Loucy (cell line): ENCODE results near the gene AFF1.

Source experiments
- H2AFZ ChIP-seq: fragments of 200-600 bp; sonication (generic); 2 replicates; pipeline ENCODE4 v1.6.0; 2016; ENCODE audit warnings: antibody characterized with exemption, mild to moderate bottlenecking, low read length, moderate library complexity
- H3F3A ChIP-seq: fragments of 200-600 bp; 2 replicates; pipeline ENCODE4 v1.6.0; 2016; ENCODE audit warnings: antibody characterized with exemption, low read depth, mild to moderate bottlenecking
- H3K27me3 ChIP-seq: fragments of 200-600 bp; sonication (generic); 2 replicates; pipeline ENCODE4 v1.6.1; 2014; ENCODE audit warnings: low read length, mild to moderate bottlenecking; ENCODE audit not compliant: insufficient read depth, poor library complexity, severe bottlenecking
- H3K36me3 ChIP-seq: fragments of 200-600 bp; sonication (generic); 2 replicates; pipeline ENCODE4 v1.6.1; 2016; ENCODE audit warnings: low read length; ENCODE audit not compliant: insufficient read depth
- H3K4me1 ChIP-seq: fragments of 200-600 bp; sonication (generic); 2 replicates; pipeline ENCODE4 v1.5.1; 2014; ENCODE audit warnings: low read length, mild to moderate bottlenecking; ENCODE audit not compliant: insufficient read depth, poor library complexity, severe bottlenecking
- H3K4me2 ChIP-seq: fragments of 200-600 bp; sonication (generic); 2 replicates; pipeline ENCODE4 v1.6.0; 2014; ENCODE audit warnings: antibody characterized with exemption, low read length, low read depth, mild to moderate bottlenecking; ENCODE audit not compliant: poor library complexity, severe bottlenecking
- H3K4me3 ChIP-seq: fragments of 200-600 bp; sonication (generic); 2 replicates; pipeline ENCODE4 v1.5.1; 2014; ENCODE audit warnings: low read length, mild to moderate bottlenecking, mixed read lengths; ENCODE audit not compliant: poor library complexity, severe bottlenecking
- H3K79me2 ChIP-seq: fragments of 200-600 bp; sonication (generic); 2 replicates; pipeline ENCODE4 v1.6.1; 2014; ENCODE audit warnings: low read length; ENCODE audit not compliant: insufficient read depth
- H3K9ac ChIP-seq: fragments of 200-600 bp; sonication (generic); 2 replicates; pipeline ENCODE4 v1.6.0; 2014; ENCODE audit warnings: mild to moderate bottlenecking, low read depth, low read length, moderate library complexity; ENCODE audit not compliant: poor library complexity, severe bottlenecking
- H3K9me2 ChIP-seq: fragments of 200-600 bp; sonication (generic); replicated peaks from 2 replicates; pipeline ENCODE4 v1.6.1; 2016; ENCODE audit warnings: low read depth, low read length, mixed read lengths
- H3K9me3 ChIP-seq: fragments of 200-600 bp; sonication (generic); 2 replicates; pipeline ENCODE4 v1.6.1; 2014; ENCODE audit warnings: mild to moderate bottlenecking, antibody characterized with exemption, low read length, low read depth; ENCODE audit not compliant: insufficient read depth
- H4K20me1 ChIP-seq: fragments of 200-600 bp; sonication (generic); 2 replicates; pipeline ENCODE4 v1.6.0; 2014; ENCODE audit warnings: antibody characterized with exemption, low read length, mild to moderate bottlenecking; ENCODE audit not compliant: insufficient read depth, poor library complexity, severe bottlenecking
- EZH2phosphoT487 ChIP-seq: fragments of 200-600 bp; IDR thresholded peaks from 2 replicates; pipeline ENCODE4 v1.6.1; 2018; ENCODE audit warnings: antibody characterized with exemption, mild to moderate bottlenecking, moderate library complexity, borderline replicate concordance
- TF ChIP-seq, protein P1 (sequence below): fragments of 200-600 bp; sonication (generic); conservative IDR thresholded peaks from 2 replicates; pipeline ENCODE4 v1.5.1; 2014; ENCODE audit warnings: mild to moderate bottlenecking, antibody characterized with exemption, low read length

Gene AFF1

DNA sequence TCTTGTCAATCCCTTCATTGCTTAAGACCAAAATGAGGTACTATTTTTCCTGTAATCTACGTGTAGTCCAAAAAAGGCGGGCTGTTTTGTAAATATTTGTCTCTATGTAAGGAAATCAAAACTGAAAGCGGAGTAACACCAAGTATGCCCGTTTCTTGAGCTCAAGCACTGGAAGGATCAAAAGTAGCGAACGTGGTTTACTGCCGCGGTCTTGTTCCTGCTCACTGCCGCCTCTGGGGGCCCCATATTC is 71.5 kb downstream of the AFF1 start:
- Histone ChIP-seq H3K4me3 (peak overlapping the region; percentile 89), H4K20me1 (peaks cover 44% of the 10 kb centered on the region), H3K9me2 (no peaks in the 10 kb centered on the region), H3K36me3 (no peaks in the 10 kb centered on the region), H3K9ac (peak overlapping the region; percentile 87), H2AFZ (peak overlapping the region; percentile 44), H3K79me2 (peaks cover 82% of the 10 kb centered on the region), H3F3A (peaks cover 7% of the 10 kb centered on the region; the same call in 1 of the 2 replicates), H3K27me3 (no peaks in the 10 kb centered on the region), H3K4me2 (peak overlapping the region; percentile 96), H3K9me3 (no peaks in the 10 kb centered on the region), H3K4me1 (peaks cover 51% of the 10 kb centered on the region)
- TF ChIP-seq EZH2phosphoT487 = no peak
- TF ChIP-seq, protein P1, sequence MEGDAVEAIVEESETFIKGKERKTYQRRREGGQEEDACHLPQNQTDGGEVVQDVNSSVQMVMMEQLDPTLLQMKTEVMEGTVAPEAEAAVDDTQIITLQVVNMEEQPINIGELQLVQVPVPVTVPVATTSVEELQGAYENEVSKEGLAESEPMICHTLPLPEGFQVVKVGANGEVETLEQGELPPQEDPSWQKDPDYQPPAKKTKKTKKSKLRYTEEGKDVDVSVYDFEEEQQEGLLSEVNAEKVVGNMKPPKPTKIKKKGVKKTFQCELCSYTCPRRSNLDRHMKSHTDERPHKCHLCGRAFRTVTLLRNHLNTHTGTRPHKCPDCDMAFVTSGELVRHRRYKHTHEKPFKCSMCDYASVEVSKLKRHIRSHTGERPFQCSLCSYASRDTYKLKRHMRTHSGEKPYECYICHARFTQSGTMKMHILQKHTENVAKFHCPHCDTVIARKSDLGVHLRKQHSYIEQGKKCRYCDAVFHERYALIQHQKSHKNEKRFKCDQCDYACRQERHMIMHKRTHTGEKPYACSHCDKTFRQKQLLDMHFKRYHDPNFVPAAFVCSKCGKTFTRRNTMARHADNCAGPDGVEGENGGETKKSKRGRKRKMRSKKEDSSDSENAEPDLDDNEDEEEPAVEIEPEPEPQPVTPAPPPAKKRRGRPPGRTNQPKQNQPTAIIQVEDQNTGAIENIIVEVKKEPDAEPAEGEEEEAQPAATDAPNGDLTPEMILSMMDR = no peak

DNA sequence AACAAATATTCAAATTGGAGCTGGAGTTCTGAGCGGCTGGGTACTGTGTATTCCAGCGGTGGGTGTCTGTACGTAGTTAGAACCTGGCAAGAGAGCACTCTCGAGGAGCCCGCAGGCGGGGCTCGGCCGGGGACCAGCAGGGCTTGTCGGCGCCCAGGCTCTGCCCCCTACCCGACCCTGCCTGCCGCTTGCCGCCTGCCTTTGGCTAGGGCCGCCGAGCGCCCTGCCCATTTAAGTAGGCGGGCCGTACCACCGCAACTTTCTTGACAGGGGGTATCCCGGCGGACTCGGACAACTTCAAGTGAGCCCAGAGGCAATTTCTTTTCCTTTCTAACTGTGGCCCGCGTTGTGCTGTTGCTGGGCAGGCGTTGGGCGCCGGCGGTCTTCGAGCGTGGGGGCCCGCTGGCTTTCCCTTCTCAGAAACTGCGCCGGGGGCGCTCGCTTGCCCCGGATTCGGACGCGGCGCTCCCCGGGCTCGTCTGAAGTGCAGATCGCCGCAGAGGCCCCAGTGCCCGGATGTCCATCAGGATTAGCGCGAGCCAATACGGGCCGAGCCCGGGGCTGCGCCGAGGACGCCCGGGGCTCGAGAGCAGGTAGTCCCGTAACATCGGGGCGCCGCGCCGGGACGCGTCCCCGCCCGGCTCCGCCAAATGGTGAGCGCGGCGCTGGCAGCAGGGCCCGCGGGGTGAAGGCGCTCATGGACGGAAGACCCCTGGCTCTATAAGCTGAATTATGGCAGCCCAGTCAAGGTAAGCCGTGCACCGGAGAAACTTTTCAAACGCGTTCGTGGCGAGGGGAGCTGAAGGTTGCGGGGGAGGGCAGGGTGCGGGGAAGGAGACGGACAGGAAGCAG is 72.1 kb downstream of the AFF1 start:
- Histone ChIP-seq H3K27me3 (no peaks in the 10 kb centered on the region), H3K9ac (peak overlapping the region; percentile 87), H3K9me3 (no peaks in the 10 kb centered on the region), H3K4me1 (peaks cover 52% of the 10 kb centered on the region), H3F3A (peaks cover 7% of the 10 kb centered on the region; the same call in 1 of the 2 replicates), H3K9me2 (no peaks in the 10 kb centered on the region), H3K4me3 (peak overlapping the region; percentile 89), H4K20me1 (peaks cover 50% of the 10 kb centered on the region), H2AFZ (peak overlapping the region; percentile 65), H3K79me2 (peaks cover 82% of the 10 kb centered on the region), H3K4me2 (peak overlapping the region; percentile 96), H3K36me3 (no peaks in the 10 kb centered on the region)
- TF ChIP-seq, protein P1 = peak; percentile 42
- no peak for TF ChIP-seq EZH2phosphoT487

DNA sequence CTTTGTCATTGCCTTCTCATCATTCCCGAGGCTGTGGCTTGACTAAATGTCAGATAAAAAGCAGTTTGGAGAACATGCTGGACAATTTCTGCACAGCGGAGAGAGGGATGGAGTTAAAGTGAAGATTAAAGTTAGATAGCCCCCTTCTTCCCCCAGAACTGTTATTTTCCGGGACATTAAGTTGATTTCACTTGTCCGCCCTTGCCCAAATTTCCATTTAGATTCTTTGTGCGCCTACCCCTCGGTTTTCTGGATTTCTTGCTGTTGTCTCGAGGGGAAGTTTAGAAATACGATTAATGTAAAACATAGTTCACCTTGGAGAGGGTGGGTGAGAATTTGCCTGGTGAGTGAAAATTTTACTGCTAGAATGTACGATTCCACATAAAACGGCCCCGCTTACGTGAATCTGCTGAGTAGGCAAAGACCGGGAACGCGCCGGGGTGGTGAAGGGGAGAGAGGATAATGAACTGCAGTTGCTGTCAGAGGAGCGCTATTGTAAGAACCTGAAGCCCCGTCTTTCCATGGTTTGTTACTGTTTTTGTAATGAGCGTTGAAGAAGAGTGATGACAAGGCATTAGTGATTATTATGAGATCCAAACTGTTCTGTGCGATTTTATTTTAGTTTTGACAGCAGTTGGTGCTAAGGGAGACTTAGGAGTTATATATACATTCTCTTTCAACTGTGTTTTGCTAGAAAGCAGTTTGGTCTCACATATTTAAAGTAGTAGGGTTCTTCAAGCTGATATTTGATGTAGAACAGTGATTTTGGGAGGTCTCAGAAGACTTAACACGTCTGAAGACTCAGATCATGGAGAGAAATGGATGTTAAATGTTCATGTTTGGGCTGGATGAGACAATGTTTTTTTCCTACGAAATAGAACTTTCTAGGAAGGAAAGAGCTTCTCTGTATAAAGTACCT is 73.0 kb downstream of the AFF1 start:
- Histone ChIP-seq H3K9me3 (no peaks in the 10 kb centered on the region), H3K27me3 (no peaks in the 10 kb centered on the region), H3K36me3 (no peaks in the 10 kb centered on the region), H3K79me2 (peaks cover 85% of the 10 kb centered on the region), H3K4me2 (peak overlapping the region; percentile 96), H3K9ac (peak overlapping the region; percentile 87), H3F3A (peaks cover 12% of the 10 kb centered on the region; the same call in 1 of the 2 replicates), H3K4me3 (peak overlapping the region; percentile 89), H2AFZ (0 out of 2 replicates have a peak overlapping the region, but pooled peaks have one; percentile 65), H3K4me1 (peaks cover 59% of the 10 kb centered on the region), H3K9me2 (no peaks in the 10 kb centered on the region), H4K20me1 (peaks cover 58% of the 10 kb centered on the region)
- TF ChIP-seq, protein P1 = no peak
- no peak for TF ChIP-seq EZH2phosphoT487
